Gastroesophageal sphincter (tissue), 3 donors: ENCODE data around the gene MOB3C.

Experiments
- EP300 ChIP-seq: sonication (generic); formaldehyde crosslinking; IDR thresholded peaks from one replicate; pipeline ENCODE4 v1.6.1; 2017; ENCODE audit warnings: antibody characterized with exemption, mild to moderate bottlenecking
- POLR2AphosphoS5 ChIP-seq: sonication (generic); formaldehyde crosslinking; IDR thresholded peaks from one replicate; pipeline ENCODE4 v1.6.1; 2017; ENCODE audit warnings: antibody characterized with exemption
- TF ChIP-seq, protein P1 (sequence below), 4 experiments: fragments of 200-600 bp in 2 of 4; fragments of 450-650 bp in 2 of 4; sonication (generic) in 1 of 4; IDR thresholded peaks; one replicate each; pipeline ENCODE4 v1.5.1; 2017 to 2019; ENCODE audit warnings: antibody characterized with exemption in 4 of 4, mild to moderate bottlenecking in 2 of 4, moderate library complexity in 2 of 4

DNA sequence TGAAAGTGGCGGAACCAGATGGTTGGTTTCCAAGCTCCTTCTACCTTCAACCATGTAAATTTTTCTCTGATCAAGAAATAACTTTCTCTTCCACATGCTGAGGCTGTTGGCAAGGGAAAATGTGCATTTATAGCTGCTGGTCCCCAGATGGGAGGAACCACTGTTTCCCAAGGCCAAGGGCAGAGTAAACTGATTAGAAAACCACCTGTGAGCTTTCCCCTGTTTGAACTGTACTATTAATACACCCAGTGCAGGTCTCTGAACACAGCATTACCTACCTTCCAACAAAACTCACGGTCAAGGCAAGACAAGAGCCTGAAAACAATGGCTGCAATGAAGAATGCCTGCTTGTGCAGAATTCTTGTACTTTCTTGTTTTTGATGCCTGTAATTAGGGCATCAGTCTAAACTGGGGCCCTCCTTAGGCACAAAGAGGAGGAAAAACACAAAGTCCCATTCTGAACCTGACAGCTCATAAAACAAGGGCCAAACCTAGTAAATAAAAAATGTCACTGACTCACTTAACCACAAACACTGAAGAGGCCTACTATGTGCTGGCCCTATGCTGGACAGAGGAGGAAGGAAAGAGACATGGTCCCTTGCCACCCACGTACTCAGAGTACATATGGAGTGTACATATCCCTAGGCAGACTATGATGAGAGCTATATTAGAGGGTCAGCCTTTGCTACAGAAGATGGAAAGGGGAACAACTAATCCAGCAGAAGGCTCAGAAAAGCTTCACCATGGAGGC lies 15.2 kb downstream of the MOB3C start:
- no peak for TF ChIP-seq EP300
- no peak for TF ChIP-seq POLR2AphosphoS5
- TF ChIP-seq, protein P1, sequence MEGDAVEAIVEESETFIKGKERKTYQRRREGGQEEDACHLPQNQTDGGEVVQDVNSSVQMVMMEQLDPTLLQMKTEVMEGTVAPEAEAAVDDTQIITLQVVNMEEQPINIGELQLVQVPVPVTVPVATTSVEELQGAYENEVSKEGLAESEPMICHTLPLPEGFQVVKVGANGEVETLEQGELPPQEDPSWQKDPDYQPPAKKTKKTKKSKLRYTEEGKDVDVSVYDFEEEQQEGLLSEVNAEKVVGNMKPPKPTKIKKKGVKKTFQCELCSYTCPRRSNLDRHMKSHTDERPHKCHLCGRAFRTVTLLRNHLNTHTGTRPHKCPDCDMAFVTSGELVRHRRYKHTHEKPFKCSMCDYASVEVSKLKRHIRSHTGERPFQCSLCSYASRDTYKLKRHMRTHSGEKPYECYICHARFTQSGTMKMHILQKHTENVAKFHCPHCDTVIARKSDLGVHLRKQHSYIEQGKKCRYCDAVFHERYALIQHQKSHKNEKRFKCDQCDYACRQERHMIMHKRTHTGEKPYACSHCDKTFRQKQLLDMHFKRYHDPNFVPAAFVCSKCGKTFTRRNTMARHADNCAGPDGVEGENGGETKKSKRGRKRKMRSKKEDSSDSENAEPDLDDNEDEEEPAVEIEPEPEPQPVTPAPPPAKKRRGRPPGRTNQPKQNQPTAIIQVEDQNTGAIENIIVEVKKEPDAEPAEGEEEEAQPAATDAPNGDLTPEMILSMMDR (IDR thresholded peaks at IDR 0.05), result no peak
